Liver (tissue), 9 donors: ENCODE measurements around the gene TATDN2. TPM values are rescaled to one million over a fixed set of nuclear protein-coding genes. Genes with fewer than 3 reads are reported as not detected.

ENCODE experiments used
- DNase-seq: peaks from one replicate; pipeline ENCODE4 v3.0.0-alpha.2; 2017; ENCODE audit warnings: low spot score
- H3K27ac ChIP-seq, 2 donors: one replicate each; pipeline ENCODE4 v1.7.0; 2013; ENCODE audit warnings: inconsistent platforms in 2 of 2, low read length in 2 of 2, control low read depth in 1 of 2, low read depth in 1 of 2, mild to moderate bottlenecking in 1 of 2
- H3K27me3 ChIP-seq, 4 donors: one replicate each; pipeline versions ENCODE4 v1.6.1 to v1.7.0; 2013; ENCODE audit warnings: low read length in 3 of 4, inconsistent platforms in 1 of 4, mild to moderate bottlenecking in 1 of 4, moderate library complexity in 1 of 4; ENCODE audit not compliant: control insufficient read depth in 4 of 4, insufficient read depth in 4 of 4
- H3K36me3 ChIP-seq, 4 donors: one replicate each; pipeline versions ENCODE4 v1.6.1 to v1.7.0; 2013; ENCODE audit warnings: low read length in 3 of 4, mild to moderate bottlenecking in 3 of 4, low read depth in 1 of 4, moderate library complexity in 1 of 4; ENCODE audit not compliant: control insufficient read depth in 4 of 4, insufficient read depth in 3 of 4
- H3K4me1 ChIP-seq, 4 donors: one replicate each; pipeline versions ENCODE4 v1.6.1 to v1.7.0; 2013; ENCODE audit warnings: low read length in 3 of 4, mild to moderate bottlenecking in 3 of 4, moderate library complexity in 1 of 4; ENCODE audit not compliant: control insufficient read depth in 4 of 4, insufficient read depth in 4 of 4
- H3K4me3 ChIP-seq, 3 donors: one replicate each; pipeline versions ENCODE4 v1.6.1 to v1.7.0; 2013; ENCODE audit warnings: low read length in 3 of 3, control low read depth in 1 of 3, low read depth in 1 of 3, mild to moderate bottlenecking in 1 of 3
- H3K9ac ChIP-seq, 2 donors: one replicate each; pipeline ENCODE4 v1.7.0; 2013; ENCODE audit warnings: low read length in 2 of 2, mild to moderate bottlenecking in 2 of 2, moderate library complexity in 2 of 2, control low read depth in 1 of 2, low read depth in 1 of 2
- H3K9me3 ChIP-seq, 4 donors: one replicate each; pipeline versions ENCODE4 v1.6.1 to v1.7.0; 2013; ENCODE audit warnings: low read length in 3 of 4; ENCODE audit not compliant: control insufficient read depth in 4 of 4
- EGR1 ChIP-seq, 2 donors: IDR thresholded peaks; 2 replicates each; pipeline ENCODE4 v1.6.1; 2016 to 2018; ENCODE audit warnings: antibody characterized with exemption in 2 of 2, low read depth in 2 of 2
- FOXA1 ChIP-seq: IDR thresholded peaks from 2 replicates; pipeline ENCODE4 v1.6.1; 2016; ENCODE audit warnings: antibody characterized with exemption
- FOXA2 ChIP-seq: IDR thresholded peaks from 2 replicates; pipeline ENCODE4 v1.6.1; 2016; ENCODE audit warnings: antibody characterized with exemption
- GABPA ChIP-seq, 2 donors: IDR thresholded peaks in 1 of 2; conservative IDR thresholded peaks in 1 of 2; 2 replicates each; pipeline ENCODE4 v1.6.1; 2016; ENCODE audit warnings: antibody characterized with exemption in 2 of 2, mild to moderate bottlenecking in 1 of 2, moderate library complexity in 1 of 2
- HNF4A ChIP-seq, 2 donors: conservative IDR thresholded peaks; 2 replicates each; pipeline ENCODE4 v1.6.1; 2016; ENCODE audit warnings: antibody characterized with exemption in 2 of 2, mild to moderate bottlenecking in 2 of 2
- HNF4G ChIP-seq: IDR thresholded peaks from 2 replicates; pipeline ENCODE4 v1.6.1; 2016; ENCODE audit warnings: antibody characterized with exemption
- JUND ChIP-seq, 2 donors: IDR thresholded peaks; 2 replicates each; pipeline ENCODE4 v1.6.1; 2016; ENCODE audit warnings: antibody characterized with exemption in 2 of 2
- MAX ChIP-seq: IDR thresholded peaks from 2 replicates; pipeline ENCODE4 v1.6.1; 2016; ENCODE audit warnings: antibody characterized with exemption
- NR2F2 ChIP-seq: IDR thresholded peaks from 2 replicates; pipeline ENCODE4 v1.6.1; 2016; ENCODE audit warnings: antibody characterized with exemption
- RAD21 ChIP-seq, 2 donors: IDR thresholded peaks; 2 replicates each; pipeline ENCODE4 v1.6.1; 2016; ENCODE audit warnings: antibody characterized with exemption in 2 of 2, mild to moderate bottlenecking in 2 of 2
- RXRA ChIP-seq, 2 donors: IDR thresholded peaks; 2 replicates each; pipeline ENCODE4 v1.6.1; 2017 to 2018; ENCODE audit warnings: antibody characterized with exemption in 2 of 2, mild to moderate bottlenecking in 1 of 2
- SP1 ChIP-seq: IDR thresholded peaks from 2 replicates; pipeline ENCODE4 v1.6.1; 2018; ENCODE audit warnings: antibody characterized with exemption, mild to moderate bottlenecking
- TAF1 ChIP-seq: conservative IDR thresholded peaks from 2 replicates; pipeline ENCODE4 v1.6.1; 2016; ENCODE audit warnings: antibody characterized with exemption, mild to moderate bottlenecking
- YY1 ChIP-seq: IDR thresholded peaks from 2 replicates; pipeline ENCODE4 v1.6.1; 2016; ENCODE audit warnings: antibody characterized with exemption, mild to moderate bottlenecking
- WGBS: extraction: QIAGEN DNeasy Blood & Tissue Kit; methylation state at CpG from one replicate; pipeline ENCODE4 v1.1.7; 2013; 5-methylcytosine and 5-hydroxymethylcytosine counted together
- polyA plus RNA-seq, 2 donors: library from polyadenylated mRNA; stranded (reverse) in 1 of 2; unstranded in 1 of 2; fragments of 200-250 nt in 1 of 2; fragments of >200 nt in 1 of 2; fragmentation: Nextera tagmentation in 1 of 2; extraction: Ambion mirVana in 1 of 2; gene quantifications; one replicate each; pipeline versions ENCODE4 v1.2.1 to v1.2.3, GENCODE V29; 2013 to 2015
- total RNA-seq, 2 donors: library from RNA; depleted of rRNA; stranded (reverse); fragments of >200 nt; gene quantifications; one replicate each; pipeline ENCODE4 v1.2.3, GENCODE V29; 2014
- TF ChIP-seq, protein P1 (sequence below): fragments of 150-350 bp; IDR thresholded peaks from 2 replicates; pipeline ENCODE4 v1.5.1; 2017; ENCODE audit warnings: improper control_type of control experiment, low read depth, low read length; ENCODE audit not compliant: missing input control
- TF ChIP-seq, protein P2 (sequence below): IDR thresholded peaks from 2 replicates; pipeline ENCODE4 v1.6.1; 2016; ENCODE audit warnings: antibody characterized with exemption
- TF ChIP-seq, protein P3 (sequence below): IDR thresholded peaks from 2 replicates; pipeline ENCODE4 v1.6.1; 2016; ENCODE audit warnings: antibody characterized with exemption, mild to moderate bottlenecking
- donor health status: healthy.
- donor health status: healthy.
- donor health status: healthy.
- donor health status: healthy.
- donor health status: healthy.

TATDN2 gene
- total and polyA plus RNA-seq, 4 donors, result 3.7 to 14.2 (median 9.0) TPM

DNA sequence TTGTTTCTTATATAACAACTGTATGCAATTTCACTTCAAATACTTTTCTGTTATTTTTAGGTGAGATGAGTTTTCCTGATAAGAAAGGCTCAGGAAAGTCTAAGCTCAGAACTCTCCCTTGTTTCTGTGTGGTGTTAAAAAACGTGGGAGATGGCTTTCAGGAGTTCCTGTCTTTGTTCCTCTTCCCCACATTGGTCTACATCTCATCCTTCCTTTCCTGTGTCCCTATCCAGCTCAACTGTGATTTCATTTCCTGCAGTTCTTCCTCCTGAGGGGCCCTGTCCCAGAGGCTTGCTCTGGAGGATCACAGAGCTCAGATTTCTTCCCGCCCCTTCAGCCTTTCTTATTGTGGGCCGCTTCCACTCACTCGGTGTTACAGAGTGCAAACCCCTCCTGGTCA lies 61.5 kb downstream of the TATDN2 start:
- H3K9me3 ChIP-seq, result no peaks in the 10 kb centered on the region
- 77% methylated on average over 4 of the region's 4 CpGs for WGBS
- no peak overlapping the region for H3K4me3 ChIP-seq
- peaks cover 14 to 74% (median 66%) of the 10 kb centered on the region in 4 donors for H3K36me3 ChIP-seq
- H3K9ac ChIP-seq, result no peak overlapping the region
- no peak overlapping the region for H3K27ac ChIP-seq
- TF ChIP-seq, protein P1, sequence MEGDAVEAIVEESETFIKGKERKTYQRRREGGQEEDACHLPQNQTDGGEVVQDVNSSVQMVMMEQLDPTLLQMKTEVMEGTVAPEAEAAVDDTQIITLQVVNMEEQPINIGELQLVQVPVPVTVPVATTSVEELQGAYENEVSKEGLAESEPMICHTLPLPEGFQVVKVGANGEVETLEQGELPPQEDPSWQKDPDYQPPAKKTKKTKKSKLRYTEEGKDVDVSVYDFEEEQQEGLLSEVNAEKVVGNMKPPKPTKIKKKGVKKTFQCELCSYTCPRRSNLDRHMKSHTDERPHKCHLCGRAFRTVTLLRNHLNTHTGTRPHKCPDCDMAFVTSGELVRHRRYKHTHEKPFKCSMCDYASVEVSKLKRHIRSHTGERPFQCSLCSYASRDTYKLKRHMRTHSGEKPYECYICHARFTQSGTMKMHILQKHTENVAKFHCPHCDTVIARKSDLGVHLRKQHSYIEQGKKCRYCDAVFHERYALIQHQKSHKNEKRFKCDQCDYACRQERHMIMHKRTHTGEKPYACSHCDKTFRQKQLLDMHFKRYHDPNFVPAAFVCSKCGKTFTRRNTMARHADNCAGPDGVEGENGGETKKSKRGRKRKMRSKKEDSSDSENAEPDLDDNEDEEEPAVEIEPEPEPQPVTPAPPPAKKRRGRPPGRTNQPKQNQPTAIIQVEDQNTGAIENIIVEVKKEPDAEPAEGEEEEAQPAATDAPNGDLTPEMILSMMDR, result no peak
- TF ChIP-seq RAD21 (IDR thresholded peaks at IDR 0.05), result no peak
- no peak for TF ChIP-seq JUND (IDR thresholded peaks at IDR 0.05)
- TF ChIP-seq GABPA (IDR thresholded peaks at IDR 0.05 in 1 of 2, conservative IDR thresholded peaks at IDR 0.05 in 1 of 2), result no peak
- TF ChIP-seq MAX, result no peak
- TF ChIP-seq, protein P2, sequence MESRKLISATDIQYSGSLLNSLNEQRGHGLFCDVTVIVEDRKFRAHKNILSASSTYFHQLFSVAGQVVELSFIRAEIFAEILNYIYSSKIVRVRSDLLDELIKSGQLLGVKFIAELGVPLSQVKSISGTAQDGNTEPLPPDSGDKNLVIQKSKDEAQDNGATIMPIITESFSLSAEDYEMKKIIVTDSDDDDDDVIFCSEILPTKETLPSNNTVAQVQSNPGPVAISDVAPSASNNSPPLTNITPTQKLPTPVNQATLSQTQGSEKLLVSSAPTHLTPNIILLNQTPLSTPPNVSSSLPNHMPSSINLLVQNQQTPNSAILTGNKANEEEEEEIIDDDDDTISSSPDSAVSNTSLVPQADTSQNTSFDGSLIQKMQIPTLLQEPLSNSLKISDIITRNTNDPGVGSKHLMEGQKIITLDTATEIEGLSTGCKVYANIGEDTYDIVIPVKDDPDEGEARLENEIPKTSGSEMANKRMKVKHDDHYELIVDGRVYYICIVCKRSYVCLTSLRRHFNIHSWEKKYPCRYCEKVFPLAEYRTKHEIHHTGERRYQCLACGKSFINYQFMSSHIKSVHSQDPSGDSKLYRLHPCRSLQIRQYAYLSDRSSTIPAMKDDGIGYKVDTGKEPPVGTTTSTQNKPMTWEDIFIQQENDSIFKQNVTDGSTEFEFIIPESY, result no peak
- DNase-seq, result no peak
- no peaks in the 10 kb centered on the region for H3K27me3 ChIP-seq
- no peaks in the 10 kb centered on the region for H3K4me1 ChIP-seq

DNA sequence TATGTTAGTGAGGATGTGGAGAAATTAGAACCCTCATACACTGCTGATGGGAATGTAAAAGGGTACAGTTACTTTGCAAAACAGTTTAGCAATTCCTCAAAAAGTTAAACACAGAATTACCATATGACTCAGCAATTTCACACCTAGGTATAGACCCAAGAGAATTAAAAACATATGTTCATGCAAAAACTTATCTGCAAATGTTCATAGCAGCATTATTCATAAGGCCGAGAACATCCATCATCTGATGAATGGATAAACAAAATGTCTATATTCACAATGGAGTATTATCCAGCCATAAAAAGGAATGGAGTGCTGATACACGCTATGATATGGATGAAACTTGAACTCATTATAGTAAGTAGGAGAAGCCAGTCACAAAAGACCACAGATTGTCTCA lies 62.3 kb downstream of the TATDN2 start:
- H3K9me3 ChIP-seq, result no peaks in the 10 kb centered on the region
- WGBS, result 97% methylated on average over 2 of the region's 2 CpGs
- TF ChIP-seq YY1 (no peak), FOXA2 (no peak), RXRA (IDR thresholded peaks at IDR 0.05) (no peak), HNF4A (conservative IDR thresholded peaks at IDR 0.05) (no peak), NR2F2 (no peak), RAD21 (IDR thresholded peaks at IDR 0.05) (no peak), MAX (no peak), JUND (IDR thresholded peaks at IDR 0.05) (no peak), FOXA1 (no peak), TAF1 (no peak), SP1 (no peak), EGR1 (IDR thresholded peaks at IDR 0.05; ENCODE audit: low read depth in 2 of 2) (no peak), HNF4G (no peak)
- TF ChIP-seq, protein P3, sequence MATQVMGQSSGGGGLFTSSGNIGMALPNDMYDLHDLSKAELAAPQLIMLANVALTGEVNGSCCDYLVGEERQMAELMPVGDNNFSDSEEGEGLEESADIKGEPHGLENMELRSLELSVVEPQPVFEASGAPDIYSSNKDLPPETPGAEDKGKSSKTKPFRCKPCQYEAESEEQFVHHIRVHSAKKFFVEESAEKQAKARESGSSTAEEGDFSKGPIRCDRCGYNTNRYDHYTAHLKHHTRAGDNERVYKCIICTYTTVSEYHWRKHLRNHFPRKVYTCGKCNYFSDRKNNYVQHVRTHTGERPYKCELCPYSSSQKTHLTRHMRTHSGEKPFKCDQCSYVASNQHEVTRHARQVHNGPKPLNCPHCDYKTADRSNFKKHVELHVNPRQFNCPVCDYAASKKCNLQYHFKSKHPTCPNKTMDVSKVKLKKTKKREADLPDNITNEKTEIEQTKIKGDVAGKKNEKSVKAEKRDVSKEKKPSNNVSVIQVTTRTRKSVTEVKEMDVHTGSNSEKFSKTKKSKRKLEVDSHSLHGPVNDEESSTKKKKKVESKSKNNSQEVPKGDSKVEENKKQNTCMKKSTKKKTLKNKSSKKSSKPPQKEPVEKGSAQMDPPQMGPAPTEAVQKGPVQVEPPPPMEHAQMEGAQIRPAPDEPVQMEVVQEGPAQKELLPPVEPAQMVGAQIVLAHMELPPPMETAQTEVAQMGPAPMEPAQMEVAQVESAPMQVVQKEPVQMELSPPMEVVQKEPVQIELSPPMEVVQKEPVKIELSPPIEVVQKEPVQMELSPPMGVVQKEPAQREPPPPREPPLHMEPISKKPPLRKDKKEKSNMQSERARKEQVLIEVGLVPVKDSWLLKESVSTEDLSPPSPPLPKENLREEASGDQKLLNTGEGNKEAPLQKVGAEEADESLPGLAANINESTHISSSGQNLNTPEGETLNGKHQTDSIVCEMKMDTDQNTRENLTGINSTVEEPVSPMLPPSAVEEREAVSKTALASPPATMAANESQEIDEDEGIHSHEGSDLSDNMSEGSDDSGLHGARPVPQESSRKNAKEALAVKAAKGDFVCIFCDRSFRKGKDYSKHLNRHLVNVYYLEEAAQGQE, result no peak
- TF ChIP-seq, protein P2, result no peak
- TF ChIP-seq, protein P1, result no peak

More for the DNA sequence above, 62.3 kb downstream of the TATDN2 start:
- H3K4me1 ChIP-seq, result no peaks in the 10 kb centered on the region
- H3K27me3 ChIP-seq, result no peaks in the 10 kb centered on the region
- no peak for DNase-seq
- H3K4me3 ChIP-seq, result no peak overlapping the region
- H3K9ac ChIP-seq, result no peak overlapping the region
- no peak overlapping the region for H3K27ac ChIP-seq
- H3K36me3 ChIP-seq, result peaks cover 19 to 73% (median 62%) of the 10 kb centered on the region in 4 donors
